Spleen (tissue), 7 donors: ENCODE data around the gene FKBP15.

Experiments
- POLR2A ChIP-seq, 3 donors: fragments of 450-650 bp; IDR thresholded peaks; one replicate each; pipeline ENCODE4 v1.5.1; 2017; ENCODE audit warnings: antibody characterized with exemption in 3 of 3, mild to moderate bottlenecking in 1 of 3
- POLR2AphosphoS5 ChIP-seq, 3 donors: sonication (generic); formaldehyde crosslinking; IDR thresholded peaks; one replicate each; pipeline ENCODE4 v1.5.1; 2017; ENCODE audit warnings: antibody characterized with exemption in 3 of 3
- TF ChIP-seq, protein P1 (sequence below), 11 experiments: fragments of 200-600 bp in 7 of 11; fragments of 450-650 bp in 4 of 11; sonication (generic) in 4 of 11; IDR thresholded peaks in 8 of 11; conservative IDR thresholded peaks in 3 of 11; 1 replicate in 7 of 11; 2 replicates in 4 of 11; pipeline versions ENCODE4 v1.4.0 to v1.8.0; 2016 to 2021; ENCODE audit warnings: antibody characterized with exemption in 11 of 11, inconsistent platforms in 4 of 11, mild to moderate bottlenecking in 1 of 11
- donor health status: DM: no; HTN: no; CAD: no; lungs with moderate emphysema.
- donor health status: DM: no; HTN: no; CAD: no.
- donor health status: DM: no; HTN: no; CAD: no.

DNA sequence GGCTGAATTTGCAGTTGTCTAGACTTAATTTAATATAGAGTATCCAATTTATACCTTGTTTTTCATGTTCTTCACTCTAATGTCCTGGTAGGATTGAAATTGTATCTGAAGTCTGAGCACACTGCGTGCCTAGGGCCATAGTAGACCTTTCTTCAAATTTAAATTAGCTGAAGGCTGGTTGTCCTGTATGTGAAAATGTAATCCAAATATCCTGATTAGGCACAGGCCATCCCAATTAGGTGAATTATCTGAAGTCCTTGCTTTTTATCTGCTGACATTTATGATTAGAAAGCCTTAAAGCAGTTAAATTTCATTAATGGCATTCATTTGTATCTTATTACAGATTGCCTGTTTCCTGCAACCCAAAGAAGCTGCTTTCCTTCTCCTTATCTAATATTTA lies 33.9 kb upstream of the FKBP15 start:
- TF ChIP-seq, protein P1, sequence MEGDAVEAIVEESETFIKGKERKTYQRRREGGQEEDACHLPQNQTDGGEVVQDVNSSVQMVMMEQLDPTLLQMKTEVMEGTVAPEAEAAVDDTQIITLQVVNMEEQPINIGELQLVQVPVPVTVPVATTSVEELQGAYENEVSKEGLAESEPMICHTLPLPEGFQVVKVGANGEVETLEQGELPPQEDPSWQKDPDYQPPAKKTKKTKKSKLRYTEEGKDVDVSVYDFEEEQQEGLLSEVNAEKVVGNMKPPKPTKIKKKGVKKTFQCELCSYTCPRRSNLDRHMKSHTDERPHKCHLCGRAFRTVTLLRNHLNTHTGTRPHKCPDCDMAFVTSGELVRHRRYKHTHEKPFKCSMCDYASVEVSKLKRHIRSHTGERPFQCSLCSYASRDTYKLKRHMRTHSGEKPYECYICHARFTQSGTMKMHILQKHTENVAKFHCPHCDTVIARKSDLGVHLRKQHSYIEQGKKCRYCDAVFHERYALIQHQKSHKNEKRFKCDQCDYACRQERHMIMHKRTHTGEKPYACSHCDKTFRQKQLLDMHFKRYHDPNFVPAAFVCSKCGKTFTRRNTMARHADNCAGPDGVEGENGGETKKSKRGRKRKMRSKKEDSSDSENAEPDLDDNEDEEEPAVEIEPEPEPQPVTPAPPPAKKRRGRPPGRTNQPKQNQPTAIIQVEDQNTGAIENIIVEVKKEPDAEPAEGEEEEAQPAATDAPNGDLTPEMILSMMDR (IDR thresholded peaks at IDR 0.05 in 8 of 11, conservative IDR thresholded peaks at IDR 0.05 in 3 of 11) = no peak
- no peak for TF ChIP-seq POLR2A (IDR thresholded peaks at IDR 0.05)
- no peak for TF ChIP-seq POLR2AphosphoS5 (IDR thresholded peaks at IDR 0.05)
